DOHH2 (cell line): Measurements from ENCODE around the gene MT2A.

ENCODE experiments used
- H3F3A ChIP-seq: fragments of 200-600 bp; sonication (generic), shearing (Covaris generic); 2 replicates; pipeline ENCODE4 v1.6.0; 2016; ENCODE audit warnings: antibody characterized with exemption, mild to moderate bottlenecking; ENCODE audit not compliant: control insufficient read depth, insufficient read depth
- H3K27ac ChIP-seq: fragments of 200-600 bp; sonication (generic); 2 replicates; pipeline ENCODE4 v1.5.1; 2014; ENCODE audit warnings: low read depth, mild to moderate bottlenecking, low read length, moderate library complexity
- H3K27me3 ChIP-seq: fragments of 200-600 bp; sonication (generic); 2 replicates; pipeline ENCODE4 v1.6.1; 2014; ENCODE audit warnings: mild to moderate bottlenecking, low read length, mixed read lengths; ENCODE audit not compliant: control insufficient read depth
- H3K36me3 ChIP-seq: fragments of 200-600 bp; sonication (generic); 2 replicates; pipeline ENCODE4 v1.6.1; 2014; ENCODE audit warnings: mild to moderate bottlenecking, low read length, moderate library complexity, mixed read lengths; ENCODE audit not compliant: control insufficient read depth
- H3K4me1 ChIP-seq: fragments of 200-600 bp; sonication (generic); 2 replicates; pipeline ENCODE4 v1.6.1; 2014; ENCODE audit warnings: mild to moderate bottlenecking, low read length, mixed read lengths; ENCODE audit not compliant: control insufficient read depth
- H3K4me2 ChIP-seq: fragments of 200-600 bp; sonication (generic); 2 replicates; pipeline ENCODE4 v1.6.0; 2014; ENCODE audit warnings: mild to moderate bottlenecking, low read length, moderate library complexity
- H3K4me3 ChIP-seq: fragments of 200-600 bp; sonication (generic); 2 replicates; pipeline ENCODE4 v1.5.1; 2014; ENCODE audit warnings: mild to moderate bottlenecking, low read length, mixed read lengths
- H3K79me2 ChIP-seq: fragments of 200-600 bp; sonication (generic); 2 replicates; pipeline ENCODE4 v1.6.1; 2014; ENCODE audit warnings: mild to moderate bottlenecking, low read length, mixed read lengths; ENCODE audit not compliant: control insufficient read depth
- H3K9me2 ChIP-seq: fragments of 200-600 bp; sonication (generic); replicated peaks from 2 replicates; pipeline ENCODE4 v1.6.1; 2014; ENCODE audit warnings: mild to moderate bottlenecking, low read length, mixed read lengths; ENCODE audit not compliant: control insufficient read depth
- H3K9me3 ChIP-seq: fragments of 200-600 bp; sonication (generic); 2 replicates; pipeline ENCODE4 v1.6.1; 2014; ENCODE audit warnings: antibody characterized with exemption, low read length, mixed read lengths; ENCODE audit not compliant: control insufficient read depth, insufficient read depth
- H4K20me1 ChIP-seq: fragments of 200-600 bp; sonication (generic); 2 replicates; pipeline ENCODE4 v1.6.0; 2014; ENCODE audit warnings: low read depth, mild to moderate bottlenecking, antibody characterized with exemption, low read length, moderate library complexity; ENCODE audit not compliant: control insufficient read depth, insufficient read depth
- EZH2phosphoT487 ChIP-seq: fragments of 200-600 bp; sonication (generic); IDR thresholded peaks from 2 replicates; pipeline ENCODE4 v1.6.1; 2017; ENCODE audit warnings: borderline replicate concordance, mild to moderate bottlenecking, antibody characterized with exemption, low read length, moderate library complexity, mixed read lengths
- TF ChIP-seq, protein P1 (sequence below): fragments of 200-600 bp; sonication (generic); IDR thresholded peaks from one replicate; pipeline ENCODE4 v1.5.1; 2014; ENCODE audit warnings: antibody characterized with exemption, mild to moderate bottlenecking, low read depth, low read length; ENCODE audit not compliant: poor library complexity, severe bottlenecking

Gene MT2A

DNA sequence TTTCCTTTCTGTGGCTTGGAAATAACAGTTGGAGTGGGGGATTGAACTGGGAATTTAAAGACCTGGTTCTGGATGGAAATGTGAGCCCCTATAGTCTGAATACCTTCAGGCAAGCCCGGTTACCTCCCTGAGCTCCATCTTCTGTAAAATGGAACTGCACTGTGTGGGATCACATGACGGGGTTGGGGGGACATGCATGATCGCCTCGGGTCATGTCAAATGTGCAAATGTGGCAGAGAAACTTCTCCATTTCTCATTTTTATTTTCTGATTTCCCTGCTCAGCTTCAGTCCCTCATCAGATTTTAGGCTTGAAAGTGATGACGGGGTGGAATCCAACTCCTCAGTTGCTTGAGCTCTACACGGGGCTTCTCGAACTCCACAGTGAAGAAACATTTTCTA, 44.8 kb downstream of the MT2A start:
- Histone ChIP-seq H3K4me2 (no peak overlapping the region), H4K20me1 (no peaks in the 10 kb centered on the region), H3K27me3 (peaks cover 34% of the 10 kb centered on the region), H3K9me3 (no peaks in the 10 kb centered on the region), H3K79me2 (no peaks in the 10 kb centered on the region), H3F3A (no peaks in the 10 kb centered on the region), H3K4me3 (no peak overlapping the region), H3K4me1 (peaks cover 4% of the 10 kb centered on the region), H3K36me3 (no peaks in the 10 kb centered on the region), H3K27ac (no peak overlapping the region), H3K9me2 (no peaks in the 10 kb centered on the region)
- TF ChIP-seq, protein P1, sequence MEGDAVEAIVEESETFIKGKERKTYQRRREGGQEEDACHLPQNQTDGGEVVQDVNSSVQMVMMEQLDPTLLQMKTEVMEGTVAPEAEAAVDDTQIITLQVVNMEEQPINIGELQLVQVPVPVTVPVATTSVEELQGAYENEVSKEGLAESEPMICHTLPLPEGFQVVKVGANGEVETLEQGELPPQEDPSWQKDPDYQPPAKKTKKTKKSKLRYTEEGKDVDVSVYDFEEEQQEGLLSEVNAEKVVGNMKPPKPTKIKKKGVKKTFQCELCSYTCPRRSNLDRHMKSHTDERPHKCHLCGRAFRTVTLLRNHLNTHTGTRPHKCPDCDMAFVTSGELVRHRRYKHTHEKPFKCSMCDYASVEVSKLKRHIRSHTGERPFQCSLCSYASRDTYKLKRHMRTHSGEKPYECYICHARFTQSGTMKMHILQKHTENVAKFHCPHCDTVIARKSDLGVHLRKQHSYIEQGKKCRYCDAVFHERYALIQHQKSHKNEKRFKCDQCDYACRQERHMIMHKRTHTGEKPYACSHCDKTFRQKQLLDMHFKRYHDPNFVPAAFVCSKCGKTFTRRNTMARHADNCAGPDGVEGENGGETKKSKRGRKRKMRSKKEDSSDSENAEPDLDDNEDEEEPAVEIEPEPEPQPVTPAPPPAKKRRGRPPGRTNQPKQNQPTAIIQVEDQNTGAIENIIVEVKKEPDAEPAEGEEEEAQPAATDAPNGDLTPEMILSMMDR, result no peak
- no peak for TF ChIP-seq EZH2phosphoT487

DNA sequence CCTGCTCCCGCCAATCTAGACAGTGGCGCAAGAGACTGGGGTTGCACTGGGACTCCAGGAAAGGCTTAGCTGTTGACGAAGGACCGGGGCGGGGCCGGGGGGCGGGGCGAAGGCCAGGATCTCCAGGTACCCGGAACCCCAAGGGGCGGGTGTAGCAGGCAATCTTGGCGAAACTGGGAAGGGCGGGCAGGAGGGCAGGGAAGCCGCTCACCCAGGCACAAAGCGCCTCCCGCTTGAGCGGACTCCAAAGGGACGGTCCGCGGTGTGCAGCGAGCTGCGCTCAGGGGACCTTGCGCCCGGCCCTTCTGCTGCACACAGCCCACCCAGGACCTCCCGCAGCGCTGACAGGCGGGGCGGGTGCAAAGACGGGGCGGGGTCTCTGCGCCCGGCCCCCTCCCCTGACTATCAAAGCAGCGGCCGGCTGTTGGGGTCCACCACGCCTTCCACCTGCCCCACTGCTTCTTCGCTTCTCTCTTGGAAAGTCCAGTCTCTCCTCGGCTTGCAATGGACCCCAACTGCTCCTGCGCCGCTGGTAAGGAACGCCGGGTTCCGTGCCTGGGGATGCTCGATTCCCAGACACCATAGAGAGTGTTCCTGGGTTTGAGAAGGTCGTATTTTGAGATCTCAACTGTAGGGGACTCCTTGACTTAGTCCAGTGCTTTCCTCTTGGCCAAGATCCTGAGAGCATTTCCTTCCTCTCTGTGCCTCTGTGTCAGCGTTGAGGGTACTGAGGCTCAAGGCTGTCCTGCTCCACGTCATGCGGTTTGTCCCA, 49.4 kb downstream of the MT2A start, which contains the start of gene MT1F:
Gene MT1F (plus strand): TSS at position 405 of the 772 bp plus-strand sequence. CDS start 100 bp downstream, at position 505.
- Histone ChIP-seq H3K27me3 (peaks cover 39% of the 10 kb centered on the region), H3K79me2 (no peaks in the 10 kb centered on the region), H3K4me2 (peak within 1 kb of the TSS; percentile 64), H3F3A (no peaks in the 10 kb centered on the region), H3K4me3 (peak within 1 kb of the TSS; percentile 59), H3K36me3 (no peaks in the 10 kb centered on the region), H3K9me2 (no peaks in the 10 kb centered on the region), H4K20me1 (no peaks in the 10 kb centered on the region), H3K27ac (no peak within 1 kb of the TSS), H3K9me3 (no peaks in the 10 kb centered on the region), H3K4me1 (peaks cover 5% of the 10 kb centered on the region)
- TF ChIP-seq, protein P1, result no peak
- TF ChIP-seq EZH2phosphoT487, result no peak

DNA sequence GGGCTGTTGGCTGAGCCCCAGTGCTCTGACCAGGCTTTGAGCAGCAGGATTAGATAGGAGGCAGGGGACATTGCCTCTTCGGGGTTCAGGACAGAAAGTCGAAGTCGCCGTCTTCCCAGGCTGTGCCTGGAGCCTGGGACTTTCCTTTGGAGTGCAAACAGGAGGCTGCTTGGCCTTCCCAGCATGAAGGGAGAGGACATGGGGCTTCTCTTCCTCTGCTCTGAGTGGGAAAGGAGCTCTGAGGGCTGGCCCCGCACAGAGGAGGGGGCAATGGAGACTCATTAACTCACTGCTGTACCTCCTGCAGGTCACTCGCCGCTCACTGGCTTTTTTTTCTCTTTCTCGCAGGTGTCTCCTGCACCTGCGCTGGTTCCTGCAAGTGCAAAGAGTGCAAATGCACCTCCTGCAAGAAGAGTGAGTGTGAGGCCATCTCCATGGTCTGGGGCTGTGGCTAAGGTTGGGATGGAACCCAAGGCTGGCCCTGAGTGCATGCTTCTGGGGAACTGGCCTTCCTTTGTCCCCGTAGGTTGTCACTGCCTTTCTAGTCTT, 50.0 kb downstream of the MT2A start:
- H3K9me3 ChIP-seq, result no peaks in the 10 kb centered on the region
- no peak overlapping the region for H3K27ac ChIP-seq
- no peaks in the 10 kb centered on the region for H4K20me1 ChIP-seq
- peak overlapping the region; percentile 59 for H3K4me3 ChIP-seq
- H3K79me2 ChIP-seq, result no peaks in the 10 kb centered on the region
- peak overlapping the region; percentile 64 for H3K4me2 ChIP-seq
- H3K27me3 ChIP-seq, result peaks cover 40% of the 10 kb centered on the region
- no peaks in the 10 kb centered on the region for H3K36me3 ChIP-seq
- no peaks in the 10 kb centered on the region for H3F3A ChIP-seq
- H3K4me1 ChIP-seq, result peaks cover 5% of the 10 kb centered on the region
- H3K9me2 ChIP-seq, result no peaks in the 10 kb centered on the region
- TF ChIP-seq EZH2phosphoT487, result no peak
- TF ChIP-seq, protein P1, result no peak
